MV-4-11 (cell line): ENCODE measurements around the gene CDC40.
"Not testable (repeated sequence)": the region's sequence is repeated elsewhere in the genome, so short reads cannot be mapped to it uniquely, and the experiment has no call there.

Source experiments
- DNase-seq: peaks from one replicate; lab custom pipeline; 2025; lab: John Stamatoyannopoulos, UW

Gene CDC40

DNA sequence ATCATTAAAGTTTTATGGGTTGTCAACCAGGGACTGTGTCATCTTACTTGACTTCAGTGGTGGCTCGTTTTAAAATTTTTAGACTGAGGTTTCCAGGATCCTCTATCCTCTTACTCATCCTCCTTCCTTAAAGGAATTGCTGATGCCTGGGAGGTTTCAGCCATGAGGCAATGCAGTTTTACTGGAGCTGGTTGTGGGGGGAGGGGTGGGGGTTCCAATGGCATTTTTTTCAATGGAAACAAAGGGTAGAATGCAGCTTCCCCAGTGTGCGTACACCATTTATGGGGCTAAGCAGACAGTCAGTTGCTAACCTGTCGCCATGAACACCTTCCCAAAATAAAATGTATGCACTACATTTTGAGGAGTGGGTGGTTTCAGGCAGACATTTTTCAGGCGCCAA lies 89.9 kb downstream of the CDC40 start:
- no peak for DNase-seq

DNA sequence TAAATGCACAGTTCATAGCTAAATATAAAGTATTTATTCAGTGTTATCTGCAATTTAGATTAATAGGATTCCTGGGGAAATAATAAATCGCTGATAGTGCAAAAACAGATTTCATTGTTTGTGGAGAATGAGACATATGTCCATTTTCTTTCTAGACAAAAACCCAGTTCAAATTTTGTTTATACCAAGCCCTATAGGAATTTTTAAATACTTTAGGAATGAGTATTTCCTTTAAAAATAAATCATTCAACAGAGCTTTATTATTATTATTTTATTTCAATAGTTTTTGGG lies 91.5 kb downstream of the CDC40 start:
- DNase-seq = no peak

GRCh38 chr6:110272781-110273180 lies 92.6 kb downstream of the CDC40 start:
- DNase-seq = not testable (repeated sequence)

GRCh38 chr6:110277100-110277665 lies 97.0 kb downstream of the CDC40 start:
- DNase-seq = no peak
